Ishikawa (cell line): ENCODE measurements around the gene TLNRD1.

ENCODE experiments used
- CREB1 ChIP-seq: IDR thresholded peaks from 2 replicates; pipeline ENCODE4 v1.6.1; 2012; ENCODE audit warnings: low read depth
- EP300 ChIP-seq: IDR thresholded peaks from 2 replicates; pipeline ENCODE4 v1.6.1; 2012; ENCODE audit warnings: borderline replicate concordance
- FOXM1 ChIP-seq: IDR thresholded peaks from 2 replicates; pipeline ENCODE4 v1.6.1; 2012; ENCODE audit warnings: low read depth, borderline replicate concordance
- MAX ChIP-seq: IDR thresholded peaks from 2 replicates; pipeline ENCODE4 v1.6.1; 2012
- RAD21 ChIP-seq: IDR thresholded peaks from 2 replicates; pipeline ENCODE4 v1.6.1; 2012; ENCODE audit warnings: low read depth
- REST ChIP-seq: IDR thresholded peaks from 2 replicates; pipeline ENCODE4 v1.6.1; 2012; ENCODE audit warnings: low read depth, mild to moderate bottlenecking
- YY1 ChIP-seq: IDR thresholded peaks from 2 replicates; pipeline ENCODE4 v1.6.1; 2012; ENCODE audit warnings: low read depth

- no peak for TF ChIP-seq YY1
- no peak for TF ChIP-seq MAX
- TF ChIP-seq CREB1 = no peak
- no peak for TF ChIP-seq RAD21
- no peak for TF ChIP-seq REST
- no peak for TF ChIP-seq FOXM1
- no peak for TF ChIP-seq EP300
Observed at GRCh38 chr15:81007428-81008064, 6.8 kb downstream of the TLNRD1 start.
